HG02938 (cell line): ENCODE measurements around the gene CMYA5.

Source experiments
- ATAC-seq: cut with Tn5 transposase; IDR thresholded peaks from one replicate; pipeline ENCODE4 v1.9.1; 2021; ENCODE audit warnings: mild to moderate bottlenecking, moderate library complexity; ENCODE audit not compliant: unreplicated experiment

Gene CMYA5

DNA sequence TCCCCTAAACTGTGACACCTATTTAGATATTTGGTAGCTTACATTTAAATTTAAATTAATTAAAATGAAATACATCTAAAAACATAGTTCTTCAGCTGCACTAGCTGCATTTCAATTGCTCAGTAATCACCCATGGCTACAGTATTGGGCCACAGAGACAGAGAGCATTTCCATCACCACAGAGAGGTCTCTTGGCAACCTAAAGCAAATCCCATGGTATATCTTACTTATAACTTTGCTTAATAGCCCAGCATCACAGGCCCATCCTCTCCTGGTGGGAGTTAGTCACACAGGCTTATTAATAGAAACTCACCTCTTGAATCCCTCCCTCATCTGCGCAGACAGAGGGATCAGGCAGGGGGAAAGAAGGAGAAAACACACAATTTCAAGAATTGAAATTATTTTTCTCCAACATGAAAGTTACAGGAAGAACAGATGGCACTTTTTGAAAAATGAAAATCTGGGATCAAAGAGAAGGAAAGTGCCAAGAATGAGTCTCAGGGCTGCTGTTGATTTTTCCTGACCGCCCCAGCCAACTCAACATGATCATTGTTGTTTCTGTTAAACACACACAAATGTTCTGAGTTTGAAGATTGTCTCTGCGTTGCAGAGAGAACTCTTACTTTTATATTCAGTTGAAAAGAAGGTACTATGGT, 144.6 kb downstream of the CMYA5 start:
- no peak for ATAC-seq

DNA sequence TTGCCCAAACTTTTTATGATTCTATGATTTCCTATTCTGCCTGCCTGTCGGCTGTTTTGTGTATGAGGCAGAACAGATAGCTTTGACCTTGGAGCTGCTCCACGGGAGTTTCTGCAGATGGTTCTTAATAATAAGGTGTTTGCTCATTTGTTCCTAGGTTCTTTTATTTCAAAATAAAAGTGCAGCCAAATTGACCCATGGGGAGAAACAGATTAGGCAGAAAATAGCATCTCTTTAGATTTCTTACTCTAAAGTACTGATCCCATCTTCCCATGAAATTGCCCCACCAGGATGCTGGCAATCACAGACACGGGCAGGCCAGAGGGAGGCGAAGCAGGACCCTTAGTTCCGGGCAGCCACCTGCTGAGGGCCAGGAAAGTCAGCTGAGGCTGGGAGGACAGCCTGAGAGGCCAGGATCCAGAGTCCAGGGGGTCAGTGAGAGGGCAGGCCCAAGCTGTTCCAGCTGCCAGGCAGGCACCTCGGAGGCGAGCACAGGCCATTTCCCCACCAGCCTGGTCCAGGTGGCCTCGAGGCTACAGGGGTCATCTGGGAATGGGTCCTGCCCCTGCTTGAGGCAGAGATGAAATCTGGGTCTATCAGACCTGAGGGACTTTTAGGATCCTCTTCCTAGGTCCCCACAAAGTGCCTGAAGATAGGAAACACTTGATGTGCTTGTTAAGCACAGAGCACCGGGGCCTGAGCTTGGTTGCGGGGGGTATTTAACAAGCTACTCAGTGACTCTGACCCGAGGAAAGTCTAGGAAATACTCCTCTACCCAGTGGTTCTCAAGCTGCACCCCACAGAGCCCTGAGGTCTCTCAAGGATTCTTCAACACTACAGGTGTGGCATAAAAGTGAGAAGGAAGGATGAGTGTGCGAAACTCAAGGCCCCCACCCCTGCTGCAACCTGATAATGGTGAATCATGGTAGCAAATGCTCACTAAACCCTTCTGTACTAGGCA, 145.4 kb downstream of the CMYA5 start:
- ATAC-seq, result no peak

DNA sequence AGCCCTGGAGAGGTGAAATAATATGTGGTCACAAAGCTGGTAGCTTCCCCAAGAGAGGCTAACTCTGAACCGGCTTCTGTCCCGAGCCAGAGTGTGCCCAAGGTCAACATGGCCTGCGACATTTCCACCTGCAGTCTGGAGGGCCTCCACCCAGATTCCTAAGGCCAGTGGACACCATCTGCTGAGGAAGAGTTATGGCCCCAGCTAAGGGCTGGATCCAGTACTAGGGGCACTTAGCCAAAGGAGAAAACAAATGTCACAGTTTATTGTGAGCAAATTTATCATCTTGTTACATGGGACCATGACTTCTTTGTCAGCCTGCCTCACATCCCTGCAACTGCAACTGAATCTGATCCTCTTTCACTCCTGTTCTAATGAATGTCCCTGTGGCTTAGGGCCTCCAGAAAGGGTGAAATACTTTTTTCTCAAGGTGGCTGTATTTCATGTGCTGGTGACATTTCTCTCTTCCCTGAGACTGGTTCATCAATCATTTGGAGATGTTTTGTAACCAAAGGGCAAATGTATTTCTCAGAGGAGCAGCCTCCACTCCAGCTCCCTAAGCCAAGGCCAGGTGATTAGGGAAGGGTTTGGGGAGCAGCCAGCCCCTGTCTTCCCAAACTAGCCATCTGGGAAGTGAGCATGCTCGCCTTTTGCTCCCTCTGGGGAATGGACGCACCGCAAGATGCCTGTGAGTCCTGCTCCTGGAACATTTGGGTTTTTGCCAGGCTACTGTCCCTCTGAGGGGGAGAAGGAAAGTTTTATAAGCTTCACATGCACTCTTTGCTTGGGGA, 148.3 kb downstream of the CMYA5 start:
- ATAC-seq, result no peak

DNA sequence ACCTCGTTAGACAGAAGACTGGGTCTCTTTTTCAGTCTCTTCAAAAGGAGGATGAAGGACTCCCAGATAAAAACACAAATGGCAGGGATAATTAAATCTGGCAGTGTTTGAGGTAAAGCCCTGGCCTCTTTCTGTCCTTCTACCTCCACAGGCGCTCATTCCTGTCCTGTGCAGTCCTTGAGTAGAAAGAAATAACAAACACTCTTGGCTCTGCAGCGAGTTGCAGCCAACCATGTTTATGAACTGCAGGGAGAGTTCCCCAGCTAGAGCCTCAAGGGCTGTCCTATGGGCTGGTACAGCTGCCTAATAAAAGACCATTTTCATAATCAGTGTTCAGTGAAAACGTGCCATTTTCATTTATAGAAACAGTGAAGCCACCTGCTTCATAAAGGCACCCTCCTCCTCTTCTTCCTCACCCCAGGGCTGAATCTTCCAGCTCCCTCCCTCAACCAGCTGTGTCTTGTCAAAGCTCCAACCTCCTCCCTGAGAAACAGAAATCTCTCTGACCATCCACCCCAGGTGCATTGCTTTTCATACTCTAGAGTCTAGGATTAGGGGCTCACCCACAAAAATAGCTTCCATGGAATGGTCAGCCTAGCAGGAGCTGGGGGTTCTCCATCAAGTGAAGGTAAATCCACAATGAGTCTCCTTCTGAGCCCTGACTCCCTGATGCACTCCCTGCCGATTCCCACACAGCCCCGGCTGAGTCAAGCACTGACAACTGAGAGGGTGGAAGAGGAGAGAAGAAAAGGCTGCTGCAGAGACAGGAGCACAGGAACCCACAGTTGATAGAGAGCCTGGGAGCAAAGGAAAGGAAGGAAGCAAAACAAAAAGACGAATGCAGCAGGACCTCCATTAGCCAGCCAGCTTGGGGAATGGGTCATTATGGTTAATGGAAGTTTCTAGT, 150.7 kb downstream of the CMYA5 start:
- ATAC-seq, result no peak

DNA sequence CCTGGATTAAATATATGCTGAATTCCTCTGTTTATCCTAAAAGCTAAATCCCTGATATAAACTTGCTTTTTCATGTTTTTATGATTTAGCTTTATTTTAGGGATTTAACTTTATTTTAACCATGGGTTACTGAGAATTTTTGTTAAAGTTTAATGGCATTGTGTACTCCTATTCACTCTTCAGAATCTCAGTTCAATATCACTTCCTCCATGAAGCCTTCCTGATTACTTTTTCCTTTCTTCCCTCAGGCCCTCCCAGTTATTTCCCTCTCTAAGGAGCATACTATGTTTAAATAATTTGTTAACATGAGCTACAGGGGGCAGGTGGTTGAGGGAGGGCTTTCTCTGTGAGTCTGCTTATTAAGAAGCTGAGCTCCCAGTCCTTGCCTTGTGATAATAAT, 151.5 kb downstream of the CMYA5 start:
- no peak for ATAC-seq

DNA sequence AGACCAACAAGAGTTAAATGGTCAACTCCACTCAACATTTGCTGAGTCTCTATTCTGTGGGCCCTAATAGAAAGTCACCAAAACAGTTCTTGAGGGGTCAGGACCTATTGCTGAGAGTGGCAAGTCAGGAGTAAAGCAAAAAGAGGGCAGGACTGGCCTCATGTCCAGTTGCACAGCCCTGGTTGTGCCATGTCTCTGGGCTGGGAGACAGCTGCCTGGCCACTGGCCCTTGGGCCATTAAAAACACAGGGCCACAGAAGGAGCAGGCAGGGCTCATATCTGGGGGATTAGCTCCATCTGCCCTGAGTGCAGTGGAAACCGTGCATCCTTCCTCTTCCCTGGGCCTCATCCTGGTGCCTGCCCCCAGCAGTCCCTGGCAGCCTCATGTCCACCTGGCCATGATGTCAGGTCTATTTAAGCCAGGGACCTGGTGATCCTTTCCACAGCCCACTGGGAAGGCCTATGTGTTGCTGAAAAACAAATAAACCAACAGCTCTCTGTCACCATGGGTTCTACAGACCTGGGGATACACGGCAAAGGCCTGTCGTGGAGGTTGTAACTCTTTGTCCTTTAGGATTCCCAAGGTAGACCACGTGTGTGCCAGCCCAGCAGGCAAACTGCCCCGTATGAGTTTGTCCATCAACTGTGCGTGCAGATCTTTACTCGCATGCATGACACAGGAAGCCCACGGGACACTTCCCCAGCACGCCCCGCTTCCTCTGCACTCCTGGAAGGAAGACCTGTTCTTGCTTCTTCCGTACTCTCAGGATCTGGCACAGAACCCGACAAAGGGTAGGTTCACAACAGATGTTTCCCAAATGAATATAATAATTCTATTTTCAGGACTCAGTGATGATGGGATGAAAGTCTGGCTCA, 152.6 kb downstream of the CMYA5 start:
- ATAC-seq, result no peak

- no peak for ATAC-seq
These were observed 153.4 kb downstream of the CMYA5 start for GRCh38 chr5:79842991-79843390.

DNA sequence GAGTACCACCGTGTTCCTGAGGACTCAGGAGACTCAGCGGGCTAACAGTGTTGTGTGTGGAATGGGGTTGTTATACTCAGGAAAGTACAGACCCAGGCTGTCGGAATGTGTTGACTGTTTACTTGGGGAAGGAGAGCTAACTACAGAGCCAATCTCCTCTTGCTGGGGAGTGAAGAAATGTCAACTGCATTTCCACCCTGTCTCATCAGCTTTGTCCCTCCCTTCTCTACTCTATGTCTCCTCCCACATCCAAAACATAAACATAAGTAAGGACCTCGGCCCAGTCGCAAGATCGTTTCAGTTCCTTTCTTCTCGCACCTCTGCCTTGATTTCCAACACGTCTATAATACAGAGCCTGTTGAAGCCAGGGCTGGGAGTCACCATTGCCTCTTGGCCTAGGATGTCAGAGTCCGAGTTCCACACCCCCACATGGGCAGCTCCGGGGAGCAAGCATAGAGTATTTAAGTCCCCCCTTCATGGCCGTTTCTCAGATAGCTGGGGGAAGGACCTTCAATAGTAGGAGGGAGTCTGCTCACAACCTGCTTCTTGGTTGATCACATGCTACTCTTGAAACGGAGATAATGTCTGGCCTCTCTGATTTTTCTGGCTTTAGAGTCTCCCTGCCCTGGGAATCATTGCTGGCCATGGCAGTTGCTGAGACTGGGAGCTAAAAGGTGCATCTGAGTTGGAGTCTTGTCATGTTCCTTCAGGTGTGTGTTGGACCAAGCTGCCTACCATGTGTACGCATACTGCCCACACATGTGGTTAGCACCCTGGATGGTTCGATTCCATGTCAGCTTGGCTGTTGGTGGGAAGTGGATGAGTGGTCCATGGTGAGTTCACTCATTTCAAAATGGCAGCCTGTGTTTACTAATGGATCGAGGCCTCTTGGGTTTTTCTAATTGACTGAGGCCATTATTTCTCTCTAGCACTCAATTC, 154.1 kb downstream of the CMYA5 start:
- ATAC-seq, result no peak

DNA sequence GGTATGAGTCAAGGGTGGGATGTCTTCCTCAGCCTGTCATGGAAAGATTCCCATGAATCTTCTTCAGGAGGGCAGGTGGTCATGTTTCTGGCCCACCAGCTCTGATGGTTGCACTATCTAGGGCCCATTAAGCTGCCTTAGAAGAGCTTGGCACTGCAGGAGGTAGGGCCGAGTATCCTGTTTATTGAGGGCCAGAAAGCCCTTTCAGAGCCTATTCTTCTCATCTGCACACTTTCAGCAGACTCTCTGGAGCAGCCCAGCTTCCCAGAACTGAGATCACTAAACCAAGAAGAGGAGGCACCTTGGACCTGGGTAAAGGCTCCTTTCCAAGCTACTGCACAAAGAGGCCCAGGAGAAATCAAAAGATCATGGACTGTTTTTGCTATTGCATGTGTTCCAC, 154.9 kb downstream of the CMYA5 start:
- no peak for ATAC-seq

- ATAC-seq, result no peak
These were observed 156.0 kb downstream of the CMYA5 start for GRCh38 chr5:79845448-79846197.

DNA sequence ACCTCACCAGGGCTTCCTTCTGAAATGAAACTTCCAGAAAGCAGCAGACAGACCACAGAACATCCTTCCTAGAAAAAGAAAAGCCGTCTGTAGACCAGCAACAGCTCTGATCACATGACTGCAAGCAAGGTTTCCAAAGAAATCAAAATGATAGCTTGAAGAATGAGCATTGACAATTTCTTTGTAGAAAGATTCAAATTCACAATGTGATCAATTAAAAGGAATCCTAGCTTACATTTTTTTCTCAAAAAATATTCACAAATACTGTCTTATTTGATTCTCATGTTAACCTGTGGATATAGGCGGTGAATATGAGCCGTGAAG, 156.5 kb downstream of the CMYA5 start:
- ATAC-seq, result no peak

GRCh38 chr5:79847561-79847960, 157.9 kb downstream of the CMYA5 start:
- no peak for ATAC-seq

- no peak for ATAC-seq
These were observed 159.4 kb downstream of the CMYA5 start for GRCh38 chr5:79849061-79849460.
